Activated CD4-positive, alpha-beta T cell treated with anti-CD3 and anti-CD28 coated beads, Interleukin-2, amount 50 U/mL, for 1 hour (primary cell): Measurements from ENCODE around the gene ICAM5.
A peak's percentile ranks its signal among the peaks of the same experiment; 100 is the strongest.
"Not testable (repeated sequence)": the region's sequence is repeated elsewhere in the genome, so short reads cannot be mapped to it uniquely, and the experiment has no call there.

Source experiments
- DNase-seq: peaks from one replicate; pipeline ENCODE4 v3.0.0-alpha.2; 2020

ICAM5 gene

DNA sequence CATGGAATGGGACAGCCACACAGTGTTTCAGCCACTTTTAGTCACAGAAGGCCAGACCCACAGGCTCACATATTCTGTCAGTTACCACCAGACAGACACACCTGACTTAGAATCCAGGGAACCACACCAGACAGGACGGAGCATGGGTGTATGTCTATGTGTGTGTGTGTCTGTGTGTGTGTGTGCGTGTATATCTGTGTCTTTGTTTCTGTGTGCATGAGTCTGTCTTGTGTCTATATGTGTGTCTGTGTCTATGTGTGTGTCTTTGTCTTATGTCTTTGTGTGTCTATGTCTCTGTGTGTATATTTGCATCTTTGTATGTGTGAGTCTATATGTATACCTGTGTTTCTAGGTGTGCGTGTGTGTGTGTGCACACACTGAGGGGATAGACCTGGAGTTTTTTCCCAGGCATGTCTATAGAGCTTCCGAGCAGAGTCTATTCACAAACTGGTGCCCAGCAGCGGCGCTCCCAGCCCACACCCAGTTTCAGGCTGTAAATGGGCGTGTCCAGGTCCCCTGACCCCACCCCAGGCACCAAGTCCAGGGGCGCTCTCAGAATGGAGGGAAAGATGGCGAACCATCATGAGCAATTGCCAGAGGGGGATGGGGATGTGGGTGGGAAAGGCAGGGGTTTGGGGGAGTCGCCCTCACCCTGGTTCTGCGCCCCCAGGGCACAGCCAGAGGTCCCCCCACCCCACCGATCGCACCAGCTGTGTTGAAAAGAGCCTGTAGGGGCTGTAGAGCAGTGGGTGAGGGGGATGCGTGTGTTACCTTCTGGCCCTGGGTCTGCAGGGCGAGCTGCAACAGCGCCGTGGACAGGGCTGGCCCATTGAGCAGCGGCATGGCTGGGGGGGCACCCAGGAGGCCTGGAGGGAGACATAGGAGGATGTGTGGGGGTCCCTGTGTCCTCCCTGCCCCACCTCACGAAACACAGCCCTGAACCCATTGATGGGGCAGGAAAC is 32.4 kb downstream of the ICAM5 start:
- DNase-seq, result no peak

DNA sequence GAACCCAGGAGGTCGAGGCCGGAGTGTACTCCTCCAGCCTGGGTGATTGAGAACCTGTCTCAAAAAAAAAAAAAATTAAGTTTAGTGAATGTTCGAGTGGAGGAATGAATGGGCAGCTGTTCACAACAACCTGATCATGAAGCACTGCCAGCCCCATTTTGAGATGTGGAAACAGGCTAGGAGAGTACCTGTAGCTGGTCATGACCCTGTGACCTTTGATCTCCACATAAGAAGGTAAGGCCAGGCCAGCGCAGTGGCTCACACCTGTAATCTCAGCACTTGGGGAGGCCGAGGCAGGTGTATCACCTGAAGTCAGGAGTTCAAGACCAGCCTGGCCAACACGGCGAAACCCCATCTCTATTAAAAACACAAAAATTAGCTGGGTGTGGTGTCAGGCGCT is 36.0 kb downstream of the ICAM5 start:
- no peak for DNase-seq

DNA sequence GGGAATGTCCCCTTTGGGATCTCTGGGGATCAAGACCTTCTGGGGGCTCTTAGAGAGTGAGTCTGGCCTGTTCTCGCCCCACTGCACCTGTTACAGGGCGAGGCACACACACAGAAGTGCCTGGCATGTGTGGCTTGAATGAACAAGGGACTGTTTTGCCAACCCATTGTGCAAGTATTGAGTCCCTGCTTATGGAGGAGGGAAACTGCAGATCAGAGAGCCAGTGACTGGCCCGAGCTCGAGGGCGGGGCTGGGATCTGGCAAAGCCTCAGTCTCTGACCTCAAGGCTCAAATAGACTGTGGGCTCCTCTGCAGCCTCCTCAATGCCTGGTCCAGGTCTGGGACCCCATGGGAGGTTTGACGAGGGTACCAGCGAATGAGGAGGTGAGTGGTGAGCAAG is 38.0 kb downstream of the ICAM5 start:
- DNase-seq, result no peak

DNA sequence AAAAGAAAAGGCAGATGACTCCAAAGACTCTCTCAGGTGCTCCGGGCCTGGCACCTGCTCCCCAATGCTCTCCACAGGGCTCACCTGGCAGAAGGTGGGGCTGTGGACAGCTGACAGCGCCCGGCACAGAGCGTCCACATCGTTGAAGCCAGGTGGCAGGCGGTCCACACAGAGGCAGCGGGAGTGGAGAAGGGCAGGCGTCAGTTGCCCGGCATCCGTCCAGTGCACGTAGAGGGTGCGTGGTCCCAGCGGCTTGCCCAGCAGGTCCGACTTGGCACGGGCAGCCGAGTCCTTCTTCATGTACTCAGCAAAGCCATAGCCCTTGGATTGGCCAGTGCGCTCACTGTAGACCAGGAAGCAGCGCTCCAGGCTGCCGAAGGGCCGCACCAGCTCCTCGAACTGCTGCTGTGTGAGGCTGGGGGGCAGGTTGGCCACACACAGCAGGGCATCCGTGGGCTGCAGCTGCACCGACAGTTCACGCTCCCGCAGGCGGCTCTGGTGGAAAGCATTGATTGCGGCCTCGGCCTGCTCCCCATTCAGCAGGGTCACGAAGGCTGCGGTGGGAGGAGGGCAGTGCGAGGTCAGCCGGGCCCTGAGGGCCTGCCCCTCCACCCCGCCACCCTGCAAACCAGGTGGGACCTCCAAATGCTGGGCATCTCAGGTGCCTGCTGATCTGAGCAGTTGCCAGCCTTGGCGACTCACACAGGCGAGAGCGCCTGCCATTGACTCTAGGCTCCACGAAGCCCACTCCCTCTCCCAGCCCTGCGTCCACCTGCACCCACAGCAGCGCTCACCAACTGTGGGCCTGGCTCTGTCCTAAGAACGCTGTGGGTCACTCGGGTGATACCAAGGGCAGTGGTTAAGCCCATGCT is 39.0 kb downstream of the ICAM5 start:
- no peak for DNase-seq

DNA sequence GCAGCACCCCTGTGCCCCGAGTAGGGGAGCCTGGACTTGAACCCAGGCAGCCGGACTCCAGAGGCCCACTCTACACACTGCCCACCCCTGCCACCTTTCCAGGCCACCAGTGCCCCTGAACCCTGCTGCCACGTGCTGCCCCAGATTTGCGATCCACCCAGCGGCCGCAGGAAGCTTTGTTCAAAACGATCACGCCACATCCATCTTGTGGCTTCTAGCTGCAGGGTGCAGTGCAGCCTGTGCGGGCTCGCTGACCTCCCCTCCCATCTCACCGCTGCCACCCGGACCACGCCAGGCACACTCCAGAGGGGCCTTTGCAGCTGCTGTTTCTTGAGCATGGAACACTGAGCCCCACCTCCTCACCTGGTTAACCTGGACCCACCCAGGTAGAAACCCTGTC is 39.8 kb downstream of the ICAM5 start:
- DNase-seq, result no peak

DNA sequence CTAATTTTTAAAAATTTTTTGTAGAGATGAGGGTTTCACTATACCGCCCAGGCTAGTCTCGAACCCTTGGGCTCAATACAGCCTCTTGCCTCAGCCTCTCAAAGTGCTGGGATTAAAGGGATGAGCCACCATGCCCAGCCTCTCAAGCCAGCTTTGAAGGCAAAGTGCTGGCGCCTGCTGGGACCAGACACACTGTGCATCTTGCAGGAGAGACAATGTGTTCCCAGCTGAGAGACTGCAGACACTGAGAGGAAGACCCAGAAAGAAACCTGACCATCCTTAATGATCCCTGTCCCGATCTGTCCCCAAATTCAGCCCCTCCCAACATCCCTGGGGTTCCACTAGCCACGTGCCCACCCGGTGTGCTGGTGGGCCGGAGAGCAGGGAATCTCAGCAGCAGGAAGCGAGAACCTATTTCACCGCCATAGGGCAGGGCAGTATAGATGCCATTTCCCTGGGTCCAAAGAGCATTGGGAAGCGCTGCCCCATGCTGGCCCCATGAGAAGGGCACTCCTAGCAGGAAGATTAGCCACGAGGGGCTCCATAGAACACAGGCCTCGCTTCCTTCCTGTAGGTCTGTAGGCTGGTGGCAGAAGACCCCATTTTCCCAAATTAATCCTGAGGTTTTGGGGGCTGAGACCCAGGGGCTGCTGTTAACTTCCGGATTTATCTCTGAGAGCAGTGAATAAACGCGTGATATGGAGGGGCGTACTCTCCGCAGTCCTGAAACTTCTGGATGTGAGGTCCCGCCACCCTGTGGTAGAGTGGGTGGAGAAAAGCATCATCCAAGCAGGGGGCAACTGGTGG is 42.6 kb downstream of the ICAM5 start:
- DNase-seq, result no peak

DNA sequence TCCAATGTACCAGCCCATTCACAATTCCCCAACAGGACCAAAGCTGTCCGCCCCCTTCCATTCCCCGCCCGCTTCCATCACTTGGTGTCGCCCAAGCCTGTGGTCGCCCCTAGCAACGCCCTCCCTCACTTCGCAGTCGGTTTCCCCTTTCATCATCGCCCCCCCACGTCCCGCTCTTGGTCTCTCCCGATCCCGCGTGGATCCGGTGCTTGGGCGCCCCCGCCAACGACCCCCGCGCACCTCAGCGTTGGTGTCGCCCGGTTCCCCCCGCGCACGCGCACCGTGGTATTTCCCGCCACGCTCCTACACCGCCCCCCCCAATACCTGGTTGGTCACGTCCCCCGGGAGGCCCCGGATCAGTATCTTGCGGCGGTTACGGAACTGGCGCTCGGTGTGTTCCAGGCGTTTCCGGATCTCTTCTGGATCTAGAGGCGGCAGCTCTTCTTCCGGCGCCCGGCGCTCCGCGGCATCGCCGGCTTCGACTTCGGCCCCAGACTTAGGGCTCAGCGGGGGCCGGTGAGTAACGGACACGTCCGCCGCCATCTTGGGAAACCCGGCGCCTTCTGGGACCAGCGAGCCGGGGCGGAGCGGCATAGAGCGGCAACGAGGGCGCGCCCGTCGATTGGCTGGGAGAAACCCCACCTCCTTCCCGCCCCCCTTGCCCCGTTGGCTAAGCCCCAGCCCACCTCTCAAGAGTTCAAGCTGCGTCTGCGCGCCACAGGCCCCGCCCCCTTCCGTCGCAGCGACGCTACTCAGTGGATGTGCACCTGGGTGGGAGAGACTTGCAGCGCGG is 43.4 kb downstream of the ICAM5 start, which contains the start of gene RAVER1:
TSS of gene RAVER1 (minus strand) at position 565 of the 793 bp plus-strand sequence. CDS start at position 543, 22 bp downstream.
- DNase-seq, result peak; percentile 97

DNA sequence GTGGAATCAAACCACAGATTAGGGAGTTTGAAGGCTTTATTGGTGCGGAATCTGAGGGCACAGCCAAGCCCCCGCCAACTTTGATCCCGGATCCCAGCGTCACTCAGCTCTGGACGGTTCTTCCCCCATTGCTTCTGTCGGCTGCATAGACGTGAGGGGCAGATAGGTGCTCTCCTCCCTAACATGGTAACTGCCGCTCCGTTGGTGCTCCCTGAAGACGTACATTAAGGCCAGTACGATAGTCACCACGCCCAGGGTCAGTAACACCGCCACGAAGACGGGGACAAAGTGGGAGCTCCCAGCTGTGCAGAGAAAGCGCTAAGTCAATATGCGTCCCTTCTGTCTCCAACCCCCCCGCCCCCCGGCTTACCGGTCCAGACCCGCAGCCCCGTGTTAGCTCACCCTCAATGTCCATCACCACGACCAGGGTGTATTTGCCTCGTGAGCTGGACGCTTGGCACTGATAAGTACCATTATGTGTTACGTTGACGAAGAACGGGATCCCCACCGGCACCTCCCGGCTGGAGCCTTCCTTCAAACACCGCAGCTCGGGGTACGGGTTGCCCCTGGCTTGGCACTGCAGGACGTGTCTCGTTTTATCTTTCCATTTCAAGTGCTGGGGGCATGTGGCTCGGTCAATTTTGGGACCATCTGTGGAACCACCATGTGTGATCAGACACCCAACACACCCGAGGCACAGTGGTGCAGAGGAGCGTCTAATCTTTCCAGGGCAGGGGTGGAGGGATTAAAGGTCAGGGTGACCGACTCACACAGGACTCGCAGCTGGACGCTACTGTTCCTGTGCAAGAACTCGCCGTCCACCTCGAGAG is 44.2 kb downstream of the ICAM5 start:
- no peak for DNase-seq

DNA sequence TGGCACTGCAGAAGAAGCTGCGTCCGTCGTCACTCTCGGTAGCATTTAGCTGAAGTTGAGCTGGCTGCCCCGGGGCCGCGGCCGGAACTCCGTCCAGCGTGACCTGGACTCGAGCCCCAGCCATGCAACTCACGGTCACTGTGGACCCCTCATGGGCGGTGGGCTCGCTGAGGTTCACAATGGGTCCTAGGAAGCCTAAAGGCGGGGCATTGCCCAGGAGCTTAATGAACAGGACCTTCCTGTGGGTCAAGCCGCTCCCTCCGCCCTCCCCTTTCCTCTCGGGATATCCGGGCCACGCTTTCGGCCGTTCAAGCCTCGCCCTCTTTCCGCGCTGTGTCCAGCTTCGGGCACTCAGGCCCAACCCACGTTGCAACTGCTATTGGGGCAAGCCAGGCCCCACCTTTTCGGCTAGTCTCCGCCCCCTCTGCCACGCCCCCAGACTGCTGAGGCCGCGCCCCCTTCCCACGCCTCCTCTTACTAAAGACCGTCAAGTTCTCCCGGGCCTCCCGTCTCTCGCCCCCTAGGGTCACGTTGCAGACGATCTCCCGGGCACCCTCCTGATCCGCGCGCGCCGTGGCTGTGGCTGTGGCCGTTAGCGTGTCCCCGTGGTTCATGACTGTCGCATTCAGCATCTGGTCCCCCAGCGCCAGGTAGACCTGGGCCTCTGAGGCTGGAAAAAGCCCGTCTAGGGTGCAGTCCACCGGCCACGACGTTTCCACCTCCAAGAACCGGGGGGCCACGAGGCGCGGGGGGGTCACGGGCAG is 45.0 kb downstream of the ICAM5 start:
- DNase-seq, result peak; percentile 42

DNA sequence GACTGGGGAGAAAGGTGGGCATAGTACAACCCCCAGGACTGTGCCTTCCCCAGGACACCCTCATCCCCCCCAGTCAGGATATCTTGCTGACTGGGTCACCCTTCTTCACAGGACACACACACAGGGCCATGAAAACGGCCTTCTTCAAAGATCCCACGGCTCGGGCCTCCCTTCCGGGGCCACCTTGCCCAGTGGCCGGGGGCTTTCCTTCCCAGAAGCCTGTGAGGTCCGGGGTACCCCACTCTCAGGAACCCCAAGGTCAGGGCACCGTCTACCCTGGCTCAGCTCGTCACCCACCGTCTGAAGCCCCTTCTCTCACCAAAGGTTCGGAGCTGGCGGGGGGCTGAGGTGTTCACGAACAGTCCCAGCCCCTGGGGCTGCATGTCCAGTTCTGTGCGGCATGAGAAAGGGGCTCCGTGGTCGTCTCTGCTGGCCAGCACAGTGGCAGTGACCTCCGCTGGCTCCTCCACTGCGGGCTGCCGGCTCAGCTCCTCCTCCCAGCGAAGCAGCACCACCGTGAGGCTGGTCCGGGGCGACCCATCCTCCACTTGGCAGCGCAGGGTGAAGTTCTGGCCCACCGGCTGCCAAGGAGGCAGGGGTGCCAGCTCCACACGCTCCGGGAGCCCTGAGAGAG is 45.7 kb downstream of the ICAM5 start:
- DNase-seq, result no peak

DNA sequence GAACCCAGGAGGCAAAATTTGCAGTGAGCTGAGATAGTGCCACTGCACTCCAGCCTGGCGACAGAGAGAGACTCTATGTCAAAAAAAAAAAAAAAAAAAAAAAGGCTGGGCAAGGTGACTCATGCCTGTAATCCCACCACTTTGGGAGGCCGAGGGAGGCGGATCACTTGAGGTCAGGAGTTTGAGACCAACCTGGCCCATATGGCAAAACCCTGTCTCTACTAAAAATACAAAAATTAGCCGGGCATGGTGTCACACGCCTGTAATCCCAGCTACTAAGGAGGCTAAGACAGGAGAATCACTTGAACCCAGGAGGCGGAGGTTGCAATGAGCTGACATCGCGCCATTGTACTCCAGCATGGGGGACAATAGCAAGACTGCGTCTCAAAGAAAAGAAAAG is 47.0 kb downstream of the ICAM5 start:
- not testable (repeated sequence) for DNase-seq

DNA sequence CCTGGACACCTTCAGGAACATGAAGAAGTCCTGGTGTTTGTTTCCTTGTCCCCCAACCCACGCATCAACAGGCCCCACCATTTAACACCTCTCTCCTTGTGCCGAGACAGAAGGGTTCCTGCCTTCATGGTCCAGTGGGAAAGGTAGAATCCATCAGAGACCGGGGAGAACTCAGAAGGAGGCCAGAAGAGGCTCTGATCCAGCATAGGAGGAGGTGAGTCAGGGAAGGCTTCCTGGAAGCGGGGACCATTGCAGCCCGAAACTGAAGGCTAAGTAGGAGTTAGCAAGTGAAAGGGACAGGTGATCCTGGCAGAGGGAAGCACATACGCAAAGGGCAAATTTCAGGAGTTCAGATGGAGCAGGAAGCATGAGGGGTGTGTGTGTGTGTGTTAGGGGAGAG is 49.2 kb downstream of the ICAM5 start:
- DNase-seq, result no peak

DNA sequence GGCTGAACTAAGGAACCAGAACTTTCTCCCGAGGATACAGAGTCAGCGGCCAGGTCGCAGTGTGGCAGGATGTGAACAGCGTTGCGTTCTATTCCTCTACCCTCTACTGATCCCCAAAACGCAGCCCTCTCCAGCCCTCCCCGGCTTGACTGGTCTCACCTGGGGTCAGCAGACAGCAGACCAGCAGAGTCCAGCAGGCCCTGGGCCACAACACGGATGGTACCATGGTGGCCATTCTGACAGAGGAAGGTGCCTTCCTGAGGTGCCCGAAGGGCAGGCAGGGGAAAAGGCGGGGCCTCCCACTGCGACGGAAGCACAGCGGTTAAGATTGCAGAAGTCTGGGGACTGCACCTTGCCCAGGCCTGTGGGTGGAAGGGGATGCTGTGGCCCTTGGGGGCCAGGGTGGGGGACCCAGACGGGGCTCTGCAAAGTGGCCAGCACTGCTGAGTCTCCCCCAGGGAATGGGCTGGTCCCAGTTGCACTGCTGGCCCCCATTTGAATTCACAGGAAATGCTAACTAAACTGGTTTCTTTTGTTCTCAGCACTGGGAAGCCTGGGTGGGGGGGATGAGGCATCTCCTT is 49.7 kb downstream of the ICAM5 start, which contains the start of gene ICAM3:
TSS of gene ICAM3 (minus strand) at position 245 of the 581 bp plus-strand sequence. CDS start at position 235, 10 bp downstream.
- peak; percentile 45 for DNase-seq

DNA sequence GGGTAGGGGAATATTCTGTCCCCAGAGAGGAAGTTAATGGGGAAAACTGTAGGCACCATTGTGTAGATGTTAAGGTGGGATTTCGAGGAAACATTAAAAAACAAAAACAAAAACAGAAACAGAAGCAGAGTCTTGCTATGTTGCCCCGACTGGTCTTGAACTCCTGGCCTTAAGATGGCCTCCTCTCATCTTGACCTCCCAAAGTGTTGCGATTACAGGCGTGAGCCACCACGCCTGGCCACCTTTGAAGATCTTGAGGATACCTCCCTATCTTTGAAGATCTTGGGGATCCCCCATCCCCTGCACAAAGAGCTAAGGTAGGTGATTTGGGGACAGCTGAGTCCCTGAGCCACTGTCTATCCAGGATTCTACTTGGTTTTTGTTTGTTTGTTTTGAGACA is 50.2 kb downstream of the ICAM5 start:
- no peak for DNase-seq

DNA sequence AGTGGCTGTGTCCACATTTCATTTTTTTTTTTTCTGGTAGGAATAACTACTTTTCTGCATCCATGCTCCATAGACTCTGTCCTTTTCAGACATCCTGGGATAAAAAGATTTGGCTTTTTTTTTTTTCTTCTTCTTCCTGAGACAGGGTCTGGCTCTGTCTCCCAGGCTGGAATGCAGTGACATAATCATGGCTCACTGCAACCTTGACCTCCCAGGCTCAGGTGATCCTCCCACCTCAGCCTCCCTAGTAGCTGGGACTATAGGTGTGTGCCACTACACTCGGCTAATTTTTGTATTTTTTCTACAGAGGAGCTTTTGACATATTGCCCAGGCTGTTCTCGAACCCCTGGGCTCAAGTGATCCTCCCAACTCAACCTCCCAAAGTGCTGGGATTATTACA is 53.7 kb downstream of the ICAM5 start:
- DNase-seq, result no peak

DNA sequence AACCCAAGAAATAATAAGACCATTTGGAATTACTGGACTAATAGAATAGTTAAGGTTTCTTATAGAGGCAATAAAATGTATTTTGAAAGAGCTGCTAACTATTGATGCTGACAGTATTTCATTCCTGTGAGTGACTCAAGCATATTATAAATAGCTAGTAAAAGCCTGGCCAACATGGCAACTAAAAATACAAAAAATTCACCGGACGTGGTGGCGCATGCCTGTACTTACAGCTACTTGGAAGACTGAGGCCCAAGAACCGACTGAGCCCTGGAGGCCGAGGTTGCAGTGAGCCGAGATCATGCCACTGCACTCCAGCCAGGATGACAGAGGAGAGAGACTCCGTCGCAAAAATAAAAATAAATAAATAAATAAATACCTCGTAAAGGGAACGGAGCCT is 55.0 kb downstream of the ICAM5 start:
- no peak for DNase-seq
